NCI-H146 (cell line): ENCODE data around the gene SIN3A.

Source experiments
- DNase-seq: peaks from one replicate; lab custom pipeline; 2025; lab: John Stamatoyannopoulos, UW

Gene SIN3A

DNA sequence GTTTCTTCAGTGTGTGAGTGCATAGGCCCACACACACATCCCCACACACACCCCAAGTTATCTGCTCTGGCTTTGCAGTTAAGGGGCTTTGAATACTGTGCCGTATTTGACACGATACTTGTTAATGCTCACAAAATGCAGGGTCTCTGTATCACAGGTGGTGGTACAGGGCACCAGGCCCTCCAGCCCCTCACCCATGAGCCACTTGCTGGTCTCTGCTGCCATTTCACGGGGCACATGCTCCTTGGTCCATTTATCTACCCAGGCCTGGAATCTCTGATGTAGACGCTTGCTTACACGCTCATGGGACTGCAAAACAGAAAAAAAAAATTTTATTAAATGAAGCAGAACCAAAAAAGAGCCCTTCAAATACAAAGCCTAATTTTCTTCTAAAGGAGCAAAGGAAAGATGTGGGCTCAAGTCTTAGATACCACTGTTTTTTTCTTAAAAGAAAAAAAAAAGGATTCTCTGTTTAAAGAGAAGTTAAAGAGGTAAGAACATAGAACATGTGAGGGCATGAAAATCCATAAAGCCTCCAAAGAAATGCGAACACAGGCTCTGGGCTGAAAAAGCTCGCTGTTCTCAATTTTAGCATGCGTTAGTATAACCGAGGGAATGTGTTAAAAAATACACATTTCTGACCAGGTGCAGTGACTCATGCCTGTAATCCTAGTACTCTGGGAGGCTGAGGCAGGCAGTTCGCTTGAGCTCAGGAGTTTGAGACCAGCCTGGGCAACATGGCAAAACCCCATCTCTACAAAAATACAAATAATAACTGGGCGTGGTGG is 79.4 kb downstream of the SIN3A start:
- DNase-seq: no peak

DNA sequence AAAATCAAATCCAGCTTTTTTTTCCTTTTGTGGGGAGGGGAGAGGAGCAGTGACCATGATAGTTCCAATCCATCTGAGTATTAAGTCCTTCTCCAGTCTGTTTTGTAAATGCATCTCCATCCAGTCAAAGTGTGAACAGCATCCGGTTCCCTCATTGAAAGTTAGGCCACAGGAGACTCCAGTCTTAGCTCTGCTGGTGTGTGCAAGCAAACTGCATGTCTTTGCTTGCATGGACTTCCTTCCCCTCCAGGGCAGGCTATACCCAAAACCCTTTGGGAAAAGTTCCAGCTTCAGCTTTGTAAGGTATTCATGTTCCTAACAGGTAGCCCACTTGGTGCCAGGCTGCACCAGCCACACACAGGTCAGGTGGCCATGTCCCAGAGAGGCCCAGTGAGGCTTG is 80.0 kb downstream of the SIN3A start:
- no peak for DNase-seq

DNA sequence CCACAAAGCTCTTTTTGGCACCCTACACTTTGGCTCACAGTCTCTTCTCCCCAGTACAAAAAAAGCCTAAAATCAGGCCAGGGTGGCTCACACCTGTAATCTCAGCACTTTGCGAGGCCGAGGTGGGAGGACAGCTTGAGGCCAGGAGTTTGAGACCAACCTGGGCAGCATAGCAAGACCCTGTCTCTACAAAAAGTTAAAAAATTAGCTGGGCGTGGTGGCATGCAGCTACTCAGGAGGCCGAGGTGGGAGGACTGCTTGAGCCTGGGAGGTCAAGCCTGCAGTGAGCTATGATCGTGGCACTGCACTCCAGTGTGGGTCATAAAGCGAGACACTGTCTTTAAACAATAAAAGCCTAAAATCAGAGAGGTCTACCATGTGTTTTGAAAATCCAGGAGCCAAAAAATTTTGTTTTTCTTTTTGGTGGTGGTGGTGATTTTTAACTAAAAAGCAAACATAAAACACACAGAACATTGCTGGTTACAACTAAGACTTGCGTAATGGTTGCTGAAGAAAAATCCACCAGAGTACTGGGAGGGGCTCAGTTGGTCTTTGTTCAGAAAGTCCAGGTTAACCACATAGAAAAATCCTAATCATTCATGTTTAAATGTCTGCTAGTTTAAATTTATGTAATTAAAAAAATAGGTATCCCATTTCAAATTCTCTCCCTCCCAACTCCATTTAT is 81.5 kb downstream of the SIN3A start:
- DNase-seq: no peak

DNA sequence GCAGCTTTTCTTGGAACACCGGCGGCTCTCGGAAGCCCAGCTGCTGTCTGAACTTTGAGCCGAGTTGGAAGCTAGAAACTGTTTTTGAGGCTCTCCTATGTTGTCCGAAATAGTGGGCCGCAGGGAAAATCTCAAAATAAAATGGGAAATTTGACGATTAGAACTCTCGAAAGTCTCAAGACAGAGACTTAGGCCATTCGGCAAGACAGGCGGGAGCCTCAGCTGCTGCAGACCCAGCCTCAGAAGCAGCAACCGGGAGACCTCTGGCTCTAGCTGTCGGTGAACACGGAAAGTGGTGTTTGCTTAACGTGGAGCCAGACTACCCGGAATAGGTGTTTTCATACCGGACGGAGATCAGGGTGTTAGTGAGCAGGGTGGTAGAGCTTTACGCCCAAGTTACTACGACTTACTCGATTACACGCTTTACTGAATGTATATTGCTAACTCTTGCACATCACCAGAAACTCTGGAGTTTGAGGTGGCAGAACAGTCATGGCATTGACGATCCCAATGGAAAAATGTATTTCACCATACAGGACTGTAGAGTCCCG is 82.7 kb downstream of the SIN3A start:
- DNase-seq: no peak

DNA sequence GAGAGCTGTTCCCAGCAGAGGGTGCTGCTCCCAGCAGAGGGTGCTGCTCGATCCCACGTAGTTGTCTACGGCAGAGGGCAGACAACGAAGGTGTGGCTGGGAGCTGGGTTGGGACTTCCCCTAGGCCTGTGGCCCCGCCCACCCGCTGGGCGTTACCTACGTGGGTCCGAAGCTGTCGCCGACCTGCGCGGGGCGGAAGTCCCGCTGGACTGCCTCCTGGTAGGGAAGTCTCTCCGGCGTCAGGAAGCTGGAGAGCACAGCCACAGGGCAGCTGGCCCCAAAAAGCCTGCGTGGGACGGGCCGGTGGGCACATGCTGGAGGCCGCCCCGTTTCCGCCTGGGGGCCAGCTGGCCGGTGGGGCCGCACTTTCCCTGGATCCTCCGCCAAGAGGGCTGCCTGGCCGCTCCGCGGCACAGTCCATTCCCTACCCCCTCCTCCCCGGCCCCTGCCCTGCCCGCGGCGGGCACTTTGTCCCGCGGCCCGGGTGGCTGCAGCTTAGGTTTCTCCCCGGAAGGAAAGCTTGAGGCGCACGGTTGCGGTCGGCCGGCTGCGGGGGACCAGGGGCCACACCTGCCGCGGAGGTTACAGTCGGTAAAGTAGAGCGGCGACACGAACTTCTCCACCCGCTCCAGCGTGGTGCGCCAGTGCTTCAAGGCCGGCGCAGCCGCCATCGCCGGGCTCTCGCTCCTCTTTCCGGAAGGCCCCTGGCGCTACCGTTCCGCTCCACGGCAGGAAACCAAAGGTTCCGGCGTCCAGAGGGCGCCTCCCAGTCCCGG is 83.4 kb downstream of the SIN3A start, which contains the start of gene MAN2C1:
Gene MAN2C1 (minus strand): TSS at position 695 of the 776 bp plus-strand sequence. CDS start 24 bp downstream, at position 671.
- peak; percentile 96 for DNase-seq

DNA sequence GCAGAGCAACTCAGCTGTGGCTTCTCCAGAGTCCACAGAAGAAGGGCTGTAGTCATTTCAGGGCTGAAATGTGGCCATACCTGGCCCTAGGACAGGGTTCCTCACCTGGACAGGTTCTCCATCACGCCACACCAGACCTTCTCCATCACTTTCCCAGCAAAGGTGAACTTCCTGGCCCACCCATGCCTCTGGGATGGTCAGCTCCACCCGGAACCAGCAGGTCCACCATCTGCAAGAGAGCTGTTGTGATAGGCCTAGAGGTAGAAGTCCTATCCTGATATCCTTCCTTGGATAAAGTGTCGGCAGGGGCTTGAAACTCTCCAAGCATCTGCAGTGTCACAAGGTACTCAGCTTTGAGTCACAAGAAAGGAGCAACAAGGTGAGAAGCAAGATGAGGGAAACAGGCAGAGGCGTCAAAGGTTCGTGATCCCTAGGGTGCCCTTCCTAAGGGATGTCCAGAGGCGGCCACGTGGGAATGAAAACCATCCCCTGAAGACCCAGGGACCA is 84.0 kb downstream of the SIN3A start:
- no peak for DNase-seq

DNA sequence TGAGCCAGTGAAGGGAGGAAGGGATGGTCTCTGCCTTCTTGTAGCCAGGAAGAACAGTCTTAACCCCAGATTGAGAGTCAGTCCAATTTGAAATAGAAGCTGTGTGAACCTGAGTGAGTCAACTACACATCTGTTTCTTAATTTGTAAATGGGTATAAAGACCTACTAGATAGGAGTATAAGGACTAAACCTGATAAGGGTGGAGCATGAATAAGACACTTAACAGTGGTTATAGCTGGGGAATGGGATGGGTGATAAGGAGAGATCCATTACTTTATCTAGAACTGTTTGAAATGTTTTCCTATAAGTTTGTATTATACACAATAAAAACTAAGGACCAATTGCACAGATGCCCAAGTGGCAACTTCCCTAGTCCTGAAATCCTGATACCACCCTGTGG is 84.5 kb downstream of the SIN3A start:
- no peak for DNase-seq

DNA sequence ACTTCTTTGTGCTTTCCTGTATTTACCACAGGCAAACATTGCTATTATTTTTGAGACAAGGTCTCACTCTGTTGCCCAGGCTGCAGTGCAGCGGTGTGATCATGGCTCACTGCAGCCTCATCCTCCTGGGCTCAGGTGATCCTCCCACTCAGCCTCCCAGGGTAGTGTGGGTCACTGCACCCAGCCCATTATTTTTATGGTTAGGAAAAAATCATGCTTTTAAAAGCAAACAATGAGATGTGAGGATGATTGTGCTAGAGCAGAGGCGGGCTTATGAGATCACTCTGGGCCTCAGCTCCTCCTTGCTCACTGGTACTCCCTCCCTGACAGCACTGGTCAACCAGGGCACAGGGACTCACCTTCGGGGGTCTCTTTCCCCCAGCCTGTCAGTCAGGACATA is 85.3 kb downstream of the SIN3A start:
- DNase-seq: no peak

DNA sequence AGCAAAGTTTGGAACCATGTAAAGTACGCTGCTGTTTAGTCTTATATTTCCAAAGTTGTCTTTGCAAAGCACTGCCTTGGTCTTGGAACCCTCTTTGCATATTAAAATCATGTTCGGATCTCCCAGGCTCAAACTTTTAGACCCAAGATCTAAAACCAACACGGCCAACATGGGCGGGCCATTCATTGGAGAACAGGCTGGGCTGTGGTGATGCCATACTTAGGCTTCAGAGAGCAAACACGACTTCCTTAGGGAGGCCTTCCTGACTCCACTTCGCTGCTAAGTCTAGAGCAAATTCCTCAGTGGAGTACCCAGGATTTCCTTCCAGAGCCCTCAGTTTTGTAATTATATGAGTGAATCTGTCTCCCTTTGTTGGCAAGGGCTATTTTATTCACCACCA is 86.6 kb downstream of the SIN3A start:
- no peak for DNase-seq

DNA sequence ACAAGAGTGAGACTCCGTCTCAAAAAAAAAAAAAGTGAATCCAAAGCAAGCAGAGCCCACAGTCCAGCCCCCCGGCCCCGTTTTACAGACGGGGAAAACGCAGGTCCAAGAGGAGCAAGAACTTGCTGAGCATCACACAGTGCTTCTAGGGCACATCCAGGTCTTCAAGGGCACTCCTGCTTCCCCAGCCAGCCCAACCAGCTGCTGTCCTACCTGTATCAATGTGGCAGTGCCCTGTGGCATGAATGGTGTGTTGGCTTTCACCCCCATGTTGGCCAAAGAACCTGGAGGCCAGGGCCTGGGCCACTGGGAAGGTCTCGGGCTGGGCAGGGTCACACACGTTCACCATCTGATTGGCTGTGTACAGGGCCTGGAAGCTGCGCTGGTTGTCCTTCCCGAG is 87.7 kb downstream of the SIN3A start:
- no peak for DNase-seq

DNA sequence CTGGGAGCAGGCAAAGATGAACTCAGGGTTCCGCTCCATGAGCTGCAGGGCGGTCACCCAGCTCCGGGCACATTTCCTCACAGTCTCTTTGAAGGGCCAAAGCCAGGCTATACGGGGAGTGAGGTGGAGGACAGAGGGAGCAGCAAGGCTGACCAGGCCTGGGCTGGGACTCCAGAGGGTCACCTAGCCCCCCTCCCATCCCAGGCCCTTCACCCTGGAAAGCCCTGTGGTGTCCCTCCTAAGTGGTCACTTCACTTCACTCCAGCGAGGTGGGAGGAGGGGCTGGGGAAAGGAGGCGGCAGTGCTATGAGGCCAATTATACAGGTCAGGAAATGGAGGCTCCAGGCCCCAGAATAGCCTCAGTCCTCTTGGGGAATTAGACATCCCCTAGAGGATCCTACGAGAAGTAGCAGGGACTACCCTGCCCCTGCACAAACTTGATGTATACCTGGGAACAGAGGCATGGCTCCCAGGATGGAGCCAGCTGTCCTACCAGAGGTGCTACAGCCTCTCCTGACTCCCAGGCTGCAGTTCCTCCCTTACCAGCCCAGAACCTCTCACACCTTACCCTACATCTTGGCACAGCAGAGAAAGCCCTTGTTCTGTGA is 88.7 kb downstream of the SIN3A start:
- no peak for DNase-seq

DNA sequence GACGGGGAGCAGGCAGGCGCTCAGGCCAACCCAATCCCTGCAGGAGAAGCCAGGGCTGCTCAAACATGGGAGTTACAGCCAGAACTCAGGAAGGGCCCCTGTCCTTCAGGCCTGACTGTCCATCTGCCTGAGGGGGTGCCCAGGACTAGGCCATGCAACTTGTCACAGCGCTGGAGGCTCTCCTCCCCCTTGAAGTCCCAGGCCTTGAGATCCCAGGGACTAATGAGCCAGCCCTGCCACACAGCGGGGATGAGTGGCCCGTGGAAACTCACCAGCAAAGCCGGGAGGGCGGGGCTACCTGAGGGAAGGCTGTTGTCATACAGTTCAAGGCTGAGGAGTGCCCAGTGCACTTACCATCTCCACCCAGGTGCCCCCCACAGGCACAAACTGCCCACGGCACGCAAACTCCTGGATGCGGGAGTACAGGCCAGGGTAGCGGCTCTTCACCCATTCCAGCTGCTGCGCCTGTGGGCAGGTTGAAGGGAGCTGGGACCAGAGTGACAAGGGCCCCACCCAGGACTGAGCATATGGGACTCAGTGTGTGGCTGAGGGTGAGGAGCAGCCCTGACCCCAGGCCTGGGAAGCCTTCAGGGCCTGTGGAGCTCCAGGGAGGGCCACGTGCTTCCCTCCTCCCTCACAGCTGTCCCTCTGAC is 89.4 kb downstream of the SIN3A start:
- DNase-seq: no peak

DNA sequence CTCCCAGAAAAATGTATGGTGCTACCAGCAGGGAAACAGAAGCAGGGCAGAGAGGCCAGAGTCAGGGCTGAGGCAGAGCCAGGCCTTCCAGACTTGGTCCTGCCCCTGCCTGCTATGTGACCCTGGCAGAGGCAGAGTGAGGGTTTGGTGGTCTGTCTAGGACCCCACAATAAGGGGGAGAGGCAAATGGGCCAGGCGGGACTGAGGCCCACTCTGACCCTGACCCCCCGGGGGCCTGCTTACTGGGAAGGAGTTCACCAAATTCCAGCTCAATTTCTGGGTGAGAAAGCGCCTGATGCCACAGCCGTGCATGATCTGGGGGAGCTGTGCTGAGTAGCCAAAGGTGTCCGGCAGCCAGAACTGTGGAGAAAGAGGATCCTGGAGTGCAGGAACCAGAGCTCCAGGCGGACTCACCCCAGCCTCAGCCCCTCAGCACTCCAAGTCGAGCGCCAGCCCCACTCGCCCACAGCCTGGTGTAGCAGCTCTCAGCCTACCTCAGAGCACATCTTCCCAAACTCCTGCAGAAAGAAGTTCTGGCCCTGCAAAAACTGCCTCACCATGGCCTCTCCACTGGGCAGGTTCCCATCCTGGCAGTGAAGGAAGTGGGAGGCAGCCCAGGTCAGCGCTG is 90.0 kb downstream of the SIN3A start:
- DNase-seq: no peak

DNA sequence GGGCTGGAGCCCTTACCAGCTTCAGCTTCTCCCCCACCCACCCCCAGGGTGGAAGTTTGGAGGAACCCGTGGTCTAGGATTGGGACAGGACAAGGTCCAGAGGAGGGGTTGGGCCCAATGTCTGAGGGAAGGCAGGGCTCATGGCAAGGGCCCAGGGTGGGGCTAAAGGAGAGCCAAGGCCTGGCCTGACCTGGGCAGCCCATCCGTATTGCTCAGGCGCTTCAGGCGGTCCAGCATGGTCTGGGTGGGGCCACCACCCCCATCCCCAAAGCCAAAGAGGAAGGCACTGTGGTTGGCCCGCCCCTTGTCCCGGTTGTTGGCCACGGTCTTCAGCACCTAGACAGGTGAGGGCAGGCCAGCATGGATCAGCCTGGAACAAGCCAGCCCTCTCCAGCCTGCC is 90.6 kb downstream of the SIN3A start:
- no peak for DNase-seq

DNA sequence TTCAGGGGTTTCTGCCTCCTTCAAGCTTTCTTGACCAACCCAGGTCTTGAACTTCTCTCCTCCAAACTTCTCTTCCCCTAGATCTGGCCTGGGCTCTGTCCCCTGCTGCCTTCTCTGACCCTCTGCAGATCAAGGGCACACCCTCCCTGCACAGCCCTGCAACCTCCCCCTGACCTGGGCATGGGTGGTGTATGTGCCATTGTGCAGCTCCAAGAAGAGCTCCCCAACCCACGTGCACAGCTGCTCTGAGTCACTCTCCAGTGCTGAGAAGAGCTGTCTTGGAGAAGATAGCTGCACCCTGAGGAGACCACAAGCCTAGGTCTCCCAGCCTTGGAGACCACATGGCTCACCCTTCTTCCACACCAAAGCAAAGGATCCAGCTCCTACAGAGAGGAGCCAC is 91.1 kb downstream of the SIN3A start:
- DNase-seq: no peak

DNA sequence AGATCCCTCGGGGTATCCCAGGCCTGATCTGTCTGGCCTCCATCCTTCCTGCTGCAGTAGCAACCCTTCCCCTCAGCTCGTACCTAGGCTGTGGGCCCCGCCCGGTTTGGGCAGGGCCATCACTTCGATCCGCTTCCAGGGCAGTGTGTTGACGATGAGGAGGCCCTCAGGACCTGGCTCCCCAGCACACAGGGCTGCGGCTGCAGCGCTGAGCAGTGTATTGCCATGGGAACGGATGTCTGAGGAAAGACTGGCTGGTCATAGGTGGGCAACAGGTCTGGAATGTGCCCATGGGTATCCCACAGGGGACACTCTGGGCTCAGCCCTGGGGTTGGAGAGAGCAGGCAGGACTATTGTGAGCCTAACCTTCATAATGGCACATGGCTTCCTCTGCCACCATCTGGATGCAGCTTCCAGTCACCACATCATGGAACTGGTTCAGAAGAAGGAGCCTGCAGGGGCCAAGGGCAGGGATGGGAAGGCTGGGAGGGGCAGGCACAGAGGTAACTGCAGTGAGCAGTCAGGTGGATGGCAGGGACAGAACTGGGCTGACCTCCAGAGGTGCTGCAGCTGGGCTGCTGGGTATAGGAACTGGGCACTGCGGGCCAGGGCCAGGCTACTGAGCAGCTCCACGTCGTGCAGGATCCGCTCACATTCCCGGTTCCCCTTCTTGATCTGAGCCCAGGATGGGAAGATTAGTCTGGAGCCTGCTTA is 91.8 kb downstream of the SIN3A start:
- DNase-seq: no peak

DNA sequence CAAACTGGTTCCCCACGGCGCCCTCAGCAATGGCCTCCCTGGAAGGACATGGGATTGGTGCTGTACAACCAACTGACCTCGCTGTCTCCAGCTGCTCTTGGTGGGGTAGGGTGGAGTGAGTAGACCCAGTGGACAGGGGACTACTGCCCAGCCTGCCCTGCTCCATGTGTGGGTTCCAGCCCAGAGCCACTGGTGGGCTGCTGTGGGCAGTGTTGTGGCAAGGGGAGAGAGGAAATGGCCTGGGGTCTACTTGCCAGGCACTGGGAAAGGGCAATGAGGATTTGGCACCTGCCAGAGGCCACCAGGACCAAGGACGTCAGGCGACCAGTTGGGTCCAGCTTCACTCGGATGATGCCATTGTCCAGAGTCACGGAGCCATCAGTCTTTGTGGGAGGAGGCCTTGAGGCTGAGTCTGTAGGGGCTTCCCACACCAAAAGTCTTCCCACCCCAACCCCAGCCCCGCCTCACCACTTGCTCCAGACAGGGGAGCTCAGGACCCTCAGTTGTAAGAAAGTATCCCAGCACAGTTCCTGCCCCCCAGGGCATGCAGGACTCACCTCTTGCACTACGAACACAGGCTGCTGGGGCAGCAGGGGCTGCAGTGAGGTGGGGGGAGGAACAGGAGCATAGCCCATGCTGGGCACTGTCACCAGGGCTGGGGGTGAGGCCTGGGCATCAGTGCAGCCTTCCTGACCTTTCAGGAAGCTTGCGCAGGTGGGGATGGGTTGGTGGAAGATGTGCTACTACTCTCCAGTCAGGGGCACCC is 92.5 kb downstream of the SIN3A start:
- DNase-seq: no peak

DNA sequence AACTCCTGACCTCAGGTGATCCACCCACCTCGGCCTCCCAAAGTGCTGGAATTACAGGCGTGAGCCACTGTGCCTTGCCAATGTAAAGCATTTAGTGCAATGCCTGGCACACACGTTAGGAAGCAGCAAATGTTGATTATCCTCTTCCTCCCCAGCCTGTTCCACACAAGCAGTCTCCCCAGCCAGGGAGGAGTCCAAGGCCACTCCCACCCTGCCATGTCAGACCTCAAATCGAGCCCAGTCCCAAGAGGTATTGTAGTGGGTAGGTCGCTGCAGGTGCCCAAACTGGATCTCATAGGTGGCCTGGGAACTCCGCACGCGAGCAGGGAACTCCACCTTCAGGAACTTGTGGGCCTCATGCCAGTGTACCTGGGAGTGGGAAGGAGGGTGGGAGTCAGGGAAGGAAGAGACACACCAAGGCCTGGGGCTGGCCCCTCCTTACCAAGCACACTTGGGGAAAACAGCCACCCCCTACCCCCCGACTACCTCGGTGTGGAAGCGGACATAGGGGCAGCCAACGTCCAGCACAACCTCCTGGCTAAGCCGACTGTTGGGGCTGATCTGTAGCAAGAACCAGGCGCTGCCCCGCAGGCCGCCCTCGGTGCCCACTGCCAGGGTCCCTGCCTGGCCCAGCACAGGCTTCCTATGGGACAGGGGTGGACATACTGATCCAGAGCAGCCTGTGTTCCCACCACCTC is 93.4 kb downstream of the SIN3A start:
- DNase-seq: no peak

DNA sequence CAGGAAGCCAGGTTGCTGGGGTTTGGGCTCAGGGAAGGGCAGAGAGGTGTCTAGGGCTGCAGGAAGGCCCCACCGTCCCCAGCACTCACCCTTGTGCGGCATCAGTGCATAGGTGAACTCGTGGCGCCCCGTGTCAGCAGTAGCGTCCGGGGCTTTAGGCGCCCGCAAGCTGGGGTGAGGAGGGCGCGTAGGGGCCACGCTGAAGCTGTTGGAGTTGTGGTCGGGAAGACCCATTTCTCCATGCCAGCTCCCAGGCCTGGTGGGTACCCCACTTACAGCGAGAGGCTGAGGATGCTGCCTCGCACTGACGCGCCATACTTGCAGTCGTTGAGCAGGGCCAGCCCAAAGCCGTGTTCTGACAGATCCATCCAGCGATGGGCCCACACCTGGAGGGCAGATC is 95.0 kb downstream of the SIN3A start:
- DNase-seq: no peak
